IPS-18a (cell line): ENCODE measurements around the gene CLSTN2.

Experiments used
- H3K27ac ChIP-seq: one replicate; pipeline ENCODE4 v1.5.1; 2013; ENCODE audit warnings: low read length
- H3K27me3 ChIP-seq: one replicate; pipeline ENCODE4 v1.6.1; 2013; ENCODE audit warnings: mild to moderate bottlenecking, low read length; ENCODE audit not compliant: control insufficient read depth, insufficient read depth
- H3K36me3 ChIP-seq: one replicate; pipeline ENCODE4 v1.6.1; 2013; ENCODE audit warnings: low read depth, low read length; ENCODE audit not compliant: control insufficient read depth
- H3K4me1 ChIP-seq: one replicate; pipeline ENCODE4 v1.6.1; 2013; ENCODE audit warnings: low read depth, low read length; ENCODE audit not compliant: control insufficient read depth
- H3K4me3 ChIP-seq: one replicate; pipeline ENCODE4 v1.5.1; 2013; ENCODE audit warnings: low read length
- H3K9ac ChIP-seq: one replicate; pipeline ENCODE4 v1.6.1; 2013; ENCODE audit warnings: mild to moderate bottlenecking, low read length, moderate library complexity
- H3K9me3 ChIP-seq: one replicate; pipeline ENCODE4 v1.6.1; 2013; ENCODE audit warnings: low read depth, low read length; ENCODE audit not compliant: control insufficient read depth

The CLSTN2 gene

GRCh38 chr3:140206196-140207040 is 271.4 kb downstream of the CLSTN2 start:
- Histone ChIP-seq H3K4me1 (peaks cover 41% of the 10 kb centered on the region), H3K4me3 (no peak overlapping the region), H3K36me3 (no peaks in the 10 kb centered on the region), H3K9ac (no peak overlapping the region), H3K27ac (no peak overlapping the region), H3K27me3 (no peaks in the 10 kb centered on the region), H3K9me3 (no peaks in the 10 kb centered on the region)

- H3K4me1 ChIP-seq = peaks cover 41% of the 10 kb centered on the region
- H3K4me3 ChIP-seq = no peak overlapping the region
- H3K27ac ChIP-seq = no peak overlapping the region
- H3K9ac ChIP-seq = no peak overlapping the region
- no peaks in the 10 kb centered on the region for H3K9me3 ChIP-seq
- no peaks in the 10 kb centered on the region for H3K27me3 ChIP-seq
- no peaks in the 10 kb centered on the region for H3K36me3 ChIP-seq
These were observed 272.6 kb downstream of the CLSTN2 start for GRCh38 chr3:140207541-140207940.

GRCh38 chr3:140216249-140216648 is 281.3 kb downstream of the CLSTN2 start:
- peaks cover 5% of the 10 kb centered on the region for H3K9me3 ChIP-seq
- no peaks in the 10 kb centered on the region for H3K27me3 ChIP-seq
- H3K9ac ChIP-seq = no peak overlapping the region
- H3K27ac ChIP-seq = no peak overlapping the region
- H3K4me1 ChIP-seq = no peaks in the 10 kb centered on the region
- H3K36me3 ChIP-seq = no peaks in the 10 kb centered on the region
- H3K4me3 ChIP-seq = no peak overlapping the region

- no peak overlapping the region for H3K27ac ChIP-seq
- H3K36me3 ChIP-seq = no peaks in the 10 kb centered on the region
- no peak overlapping the region for H3K4me3 ChIP-seq
- no peaks in the 10 kb centered on the region for H3K4me1 ChIP-seq
- peaks cover 5% of the 10 kb centered on the region for H3K9me3 ChIP-seq
- no peak overlapping the region for H3K9ac ChIP-seq
- no peaks in the 10 kb centered on the region for H3K27me3 ChIP-seq
These were observed 284.3 kb downstream of the CLSTN2 start for GRCh38 chr3:140219291-140219690.

- H3K4me1 ChIP-seq = no peaks in the 10 kb centered on the region
- no peak overlapping the region for H3K27ac ChIP-seq
- no peaks in the 10 kb centered on the region for H3K27me3 ChIP-seq
- H3K9ac ChIP-seq = no peak overlapping the region
- H3K36me3 ChIP-seq = no peaks in the 10 kb centered on the region
- H3K9me3 ChIP-seq = peaks cover 5% of the 10 kb centered on the region
- H3K4me3 ChIP-seq = no peak overlapping the region
These were observed 285.0 kb downstream of the CLSTN2 start for GRCh38 chr3:140219923-140220452.

GRCh38 chr3:140223197-140223596 is 288.2 kb downstream of the CLSTN2 start:
- Histone ChIP-seq H3K27ac (no peak overlapping the region), H3K4me1 (no peaks in the 10 kb centered on the region), H3K9ac (no peak overlapping the region), H3K9me3 (no peaks in the 10 kb centered on the region), H3K4me3 (no peak overlapping the region), H3K36me3 (no peaks in the 10 kb centered on the region), H3K27me3 (no peaks in the 10 kb centered on the region)

GRCh38 chr3:140223631-140224030 is 288.6 kb downstream of the CLSTN2 start:
- no peaks in the 10 kb centered on the region for H3K4me1 ChIP-seq
- no peaks in the 10 kb centered on the region for H3K36me3 ChIP-seq
- no peak overlapping the region for H3K9ac ChIP-seq
- H3K27ac ChIP-seq = no peak overlapping the region
- no peaks in the 10 kb centered on the region for H3K9me3 ChIP-seq
- H3K27me3 ChIP-seq = no peaks in the 10 kb centered on the region
- no peak overlapping the region for H3K4me3 ChIP-seq

- no peaks in the 10 kb centered on the region for H3K36me3 ChIP-seq
These were observed 289.3 kb downstream of the CLSTN2 start for GRCh38 chr3:140224307-140224706.

GRCh38 chr3:140225996-140226395 is 291.0 kb downstream of the CLSTN2 start:
- Histone ChIP-seq H3K9ac (no peak overlapping the region), H3K36me3 (no peaks in the 10 kb centered on the region), H3K9me3 (no peaks in the 10 kb centered on the region), H3K27ac (no peak overlapping the region), H3K4me3 (no peak overlapping the region), H3K4me1 (no peaks in the 10 kb centered on the region), H3K27me3 (no peaks in the 10 kb centered on the region)

More at GRCh38 chr3:140224307-140224706, 289.3 kb downstream of the CLSTN2 start:
- H3K9me3 ChIP-seq = no peaks in the 10 kb centered on the region
- no peaks in the 10 kb centered on the region for H3K27me3 ChIP-seq
- no peaks in the 10 kb centered on the region for H3K4me1 ChIP-seq
- no peak overlapping the region for H3K4me3 ChIP-seq
- no peak overlapping the region for H3K9ac ChIP-seq
- H3K27ac ChIP-seq = no peak overlapping the region

GRCh38 chr3:140233702-140234101 is 298.7 kb downstream of the CLSTN2 start:
- H3K9ac ChIP-seq = no peak overlapping the region
- no peaks in the 10 kb centered on the region for H3K27me3 ChIP-seq
- H3K36me3 ChIP-seq = no peaks in the 10 kb centered on the region
- no peak overlapping the region for H3K27ac ChIP-seq
- no peaks in the 10 kb centered on the region for H3K9me3 ChIP-seq
- H3K4me1 ChIP-seq = no peaks in the 10 kb centered on the region
- H3K4me3 ChIP-seq = no peak overlapping the region

GRCh38 chr3:140234256-140234655 is 299.3 kb downstream of the CLSTN2 start:
- no peaks in the 10 kb centered on the region for H3K27me3 ChIP-seq
- no peaks in the 10 kb centered on the region for H3K4me1 ChIP-seq
- H3K4me3 ChIP-seq = no peak overlapping the region
- H3K9ac ChIP-seq = no peak overlapping the region
- no peak overlapping the region for H3K27ac ChIP-seq
- H3K36me3 ChIP-seq = no peaks in the 10 kb centered on the region
- H3K9me3 ChIP-seq = no peaks in the 10 kb centered on the region
